Mucosa of descending colon (tissue), 3 donors: ENCODE results near the gene TPPP. TPM values are rescaled to one million over a fixed set of nuclear protein-coding genes. Genes with fewer than 3 reads are reported as not detected.

Experiments
- ATAC-seq: fragments of 200-7000 bp; cut with Tn5 transposase; one replicate; pipeline ENCODE4 v1.9.1; 2020; ENCODE audit warnings: mild to moderate bottlenecking, moderate library complexity
- DNase-seq, 3 donors: peaks; one replicate each; pipeline ENCODE4 v3.0.0-alpha.2; 2020
- H3K36me3 ChIP-seq: fragments of 200-600 bp; one replicate; pipeline ENCODE4 v1.8.0; 2021; ENCODE audit warnings: low read depth, mild to moderate bottlenecking
- H3K4me1 ChIP-seq: fragments of 200-600 bp; one replicate; pipeline ENCODE4 v1.8.0; 2021; ENCODE audit warnings: low read depth, mild to moderate bottlenecking
- H3K4me3 ChIP-seq: fragments of 200-600 bp; one replicate; pipeline ENCODE4 v1.8.0; 2021; ENCODE audit warnings: mild to moderate bottlenecking
- H3K9me3 ChIP-seq: fragments of 200-600 bp; one replicate; pipeline ENCODE4 v1.8.0; 2021; ENCODE audit warnings: mild to moderate bottlenecking
- CTCF ChIP-seq: fragments of 200-600 bp; IDR thresholded peaks from one replicate; pipeline ENCODE4 v1.8.0; 2022; ENCODE audit warnings: antibody characterized with exemption, mild to moderate bottlenecking
- intact Hi-C, 2 donors: fragments of 100-400 bp; cut with DNase I in 1 of 2; cut with micrococcal nuclease in 1 of 2; formaldehyde crosslinking; loops; one replicate each; pipeline versions ENCODE4 v1.11.0 to v1.11.1; 2022; cut with DNase I, micrococcal nuclease
- total RNA-seq, 3 donors: library from RNA; stranded (reverse); fragmentation: NEBNext Ultra II Directional in 2 of 3; extraction: Animal tissue kit (Norgen Biotek cat#: 25700) in 2 of 3; gene quantifications; one replicate each; pipeline versions ENCODE4 v1.2.1 to v1.2.4, GENCODE V29; 2021 to 2023
- donor health status: DM: no; HTN: no; CAD: no; lungs with moderate emphysema.
- donor health status: DM: no; HTN: no; CAD: no.
- donor health status: DM: no; HTN: yes; CAD: no.

TPPP gene
- total RNA-seq, 3 donors from 2014 or later = 2.2 to 18.1 (median 2.2) TPM

- Histone ChIP-seq H3K9me3 (no peaks in the 10 kb centered on the region), H3K4me1 (no peaks in the 10 kb centered on the region), H3K36me3 (no peaks in the 10 kb centered on the region), H3K4me3 (no peak overlapping the region)
- TF ChIP-seq CTCF = no peak
- ATAC-seq (no peak), DNase-seq (peak in 1 of 3 donors; percentile 10)
- intact Hi-C loops = no loop called here
Measured at GRCh38 chr5:644971-645370, 48.2 kb downstream of the TPPP start.

- no peak for ATAC-seq
Measured at GRCh38 chr5:644509-644908, 48.6 kb downstream of the TPPP start.

GRCh38 chr5:643811-644271, 49.3 kb downstream of the TPPP start:
- no peak for TF ChIP-seq CTCF
- ATAC-seq (no peak), DNase-seq (peak in 1 of 3 donors; percentile 31)
- Histone ChIP-seq H3K4me1 (no peaks in the 10 kb centered on the region), H3K4me3 (no peak overlapping the region), H3K9me3 (no peaks in the 10 kb centered on the region), H3K36me3 (no peaks in the 10 kb centered on the region)
- intact Hi-C loops = no loop called here

More at GRCh38 chr5:644509-644908, 48.6 kb downstream of the TPPP start:
- H3K36me3 ChIP-seq = no peaks in the 10 kb centered on the region
- DNase-seq = peak in 1 of 3 donors; percentile 22
- no peak overlapping the region for H3K4me3 ChIP-seq
- no peaks in the 10 kb centered on the region for H3K4me1 ChIP-seq
- TF ChIP-seq CTCF = no peak
- no peaks in the 10 kb centered on the region for H3K9me3 ChIP-seq
- intact Hi-C loops = no loop called here

GRCh38 chr5:643351-643801, 49.8 kb downstream of the TPPP start:
- no peaks in the 10 kb centered on the region for H3K4me1 ChIP-seq
- H3K36me3 ChIP-seq = no peaks in the 10 kb centered on the region
- H3K4me3 ChIP-seq = no peak overlapping the region
- H3K9me3 ChIP-seq = no peaks in the 10 kb centered on the region
- intact Hi-C loops = no loop called here
- DNase-seq (peak in 1 of 3 donors; percentile 33), ATAC-seq (no peak)
- no peak for TF ChIP-seq CTCF

GRCh38 chr5:642481-642880, 50.7 kb downstream of the TPPP start:
- no peak for ATAC-seq
- Histone ChIP-seq H3K4me1 (no peaks in the 10 kb centered on the region), H3K4me3 (no peak overlapping the region), H3K36me3 (no peaks in the 10 kb centered on the region), H3K9me3 (no peaks in the 10 kb centered on the region)
- TF ChIP-seq CTCF = no peak
- DNase-seq = peak in 1 of 3 donors; percentile 39
- intact Hi-C loops = no loop called here

GRCh38 chr5:641331-641765, 51.8 kb downstream of the TPPP start:
- Histone ChIP-seq H3K9me3 (no peaks in the 10 kb centered on the region), H3K4me3 (no peak overlapping the region), H3K4me1 (no peaks in the 10 kb centered on the region), H3K36me3 (no peaks in the 10 kb centered on the region)
- no peak for ATAC-seq
- intact Hi-C loops = no loop called here
- peak in 1 of 3 donors; percentile 23 for DNase-seq
- no peak for TF ChIP-seq CTCF
